HG02870 (cell line): ENCODE results near the gene EZH2.

Experiments used
- ATAC-seq: cut with Tn5 transposase; IDR thresholded peaks from one replicate; pipeline ENCODE4 v1.9.1; 2021; ENCODE audit warnings: mild to moderate bottlenecking, moderate library complexity; ENCODE audit not compliant: unreplicated experiment

Gene EZH2

GRCh38 chr7:148813890-148814289 is 70.2 kb downstream of the EZH2 start:
- ATAC-seq: no peak

GRCh38 chr7:148811892-148812291 is 72.2 kb downstream of the EZH2 start:
- no peak for ATAC-seq

- ATAC-seq: no peak
Measured at GRCh38 chr7:148809856-148810255, 74.2 kb downstream of the EZH2 start.

GRCh38 chr7:148807436-148807835 is 76.7 kb downstream of the EZH2 start:
- ATAC-seq: no peak

GRCh38 chr7:148806187-148806586 is 77.9 kb downstream of the EZH2 start:
- no peak for ATAC-seq

GRCh38 chr7:148804343-148805235 is 79.5 kb downstream of the EZH2 start:
- no peak for ATAC-seq

- no peak for ATAC-seq
Measured at GRCh38 chr7:148803094-148803493, 81.0 kb downstream of the EZH2 start.

- no peak for ATAC-seq
Measured at GRCh38 chr7:148802101-148802493, 82.0 kb downstream of the EZH2 start.

GRCh38 chr7:148800677-148801076 is 83.4 kb downstream of the EZH2 start:
- ATAC-seq: no peak

GRCh38 chr7:148799893-148800555 is 84.1 kb downstream of the EZH2 start:
- ATAC-seq: no peak

GRCh38 chr7:148796841-148797240 is 87.2 kb downstream of the EZH2 start:
- ATAC-seq: no peak

- ATAC-seq: no peak
Measured at GRCh38 chr7:148794476-148794875, 89.6 kb downstream of the EZH2 start.

- no peak for ATAC-seq
Measured at GRCh38 chr7:148793590-148793989, 90.5 kb downstream of the EZH2 start.

GRCh38 chr7:148791546-148791945 is 92.5 kb downstream of the EZH2 start:
- ATAC-seq: no peak

GRCh38 chr7:148790850-148791249 is 93.2 kb downstream of the EZH2 start:
- ATAC-seq: no peak

- no peak for ATAC-seq
Measured at GRCh38 chr7:148790131-148790726, 93.9 kb downstream of the EZH2 start.

- no peak for ATAC-seq
Measured at GRCh38 chr7:148789220-148789619, 94.9 kb downstream of the EZH2 start.

- ATAC-seq: no peak
Measured at GRCh38 chr7:148787571-148788295, 96.4 kb downstream of the EZH2 start.

- ATAC-seq: no peak
Measured at GRCh38 chr7:148783801-148784527, 100.1 kb downstream of the EZH2 start.

- no peak for ATAC-seq
Measured at GRCh38 chr7:148782757-148783456, 101.2 kb downstream of the EZH2 start.
